ENCODE results near the gene L2HGDH.

The L2HGDH gene

DNA sequence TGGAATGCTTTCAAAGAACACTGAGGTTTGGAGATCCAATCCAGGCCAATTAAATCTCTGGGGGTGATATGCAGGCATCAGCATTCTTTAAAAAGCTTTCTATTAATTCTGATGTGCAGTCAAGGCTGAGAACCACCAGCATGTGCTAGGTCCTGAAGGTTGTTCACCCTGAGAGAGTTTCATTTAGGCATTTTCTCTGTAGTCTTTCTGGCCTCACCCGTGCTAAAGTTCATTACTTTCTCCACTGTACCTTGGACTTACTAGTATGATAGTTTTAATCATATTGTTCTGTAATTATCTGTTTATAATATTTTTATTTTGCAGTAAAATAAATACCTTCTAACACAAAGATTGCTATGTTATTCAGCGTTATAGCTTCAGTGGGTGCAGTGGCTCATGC, 113.5 kb downstream of the L2HGDH start:
- no peak overlapping the region for H3K27ac ChIP-seq (ENCODE audit: low read depth, low read length)
- no peaks in the 10 kb centered on the region for H3K27me3 ChIP-seq (ENCODE audit: control insufficient read depth, low read length)
- no peak overlapping the region for H3K4me3 ChIP-seq (ENCODE audit: low read length)
- no peaks in the 10 kb centered on the region for H3K79me2 ChIP-seq (ENCODE audit: control insufficient read depth, low read length)
- H3K9me2 ChIP-seq (replicated peaks; ENCODE audit: control insufficient read depth, low read length) = no peaks in the 10 kb centered on the region
- no peaks in the 10 kb centered on the region for H3F3A ChIP-seq (ENCODE audit: control insufficient read depth, insufficient read depth)
- TF ChIP-seq EZH2phosphoT487 (IDR thresholded peaks at IDR 0.05; ENCODE audit: borderline replicate concordance, low read length) = no peak
- TF ChIP-seq, protein P1, sequence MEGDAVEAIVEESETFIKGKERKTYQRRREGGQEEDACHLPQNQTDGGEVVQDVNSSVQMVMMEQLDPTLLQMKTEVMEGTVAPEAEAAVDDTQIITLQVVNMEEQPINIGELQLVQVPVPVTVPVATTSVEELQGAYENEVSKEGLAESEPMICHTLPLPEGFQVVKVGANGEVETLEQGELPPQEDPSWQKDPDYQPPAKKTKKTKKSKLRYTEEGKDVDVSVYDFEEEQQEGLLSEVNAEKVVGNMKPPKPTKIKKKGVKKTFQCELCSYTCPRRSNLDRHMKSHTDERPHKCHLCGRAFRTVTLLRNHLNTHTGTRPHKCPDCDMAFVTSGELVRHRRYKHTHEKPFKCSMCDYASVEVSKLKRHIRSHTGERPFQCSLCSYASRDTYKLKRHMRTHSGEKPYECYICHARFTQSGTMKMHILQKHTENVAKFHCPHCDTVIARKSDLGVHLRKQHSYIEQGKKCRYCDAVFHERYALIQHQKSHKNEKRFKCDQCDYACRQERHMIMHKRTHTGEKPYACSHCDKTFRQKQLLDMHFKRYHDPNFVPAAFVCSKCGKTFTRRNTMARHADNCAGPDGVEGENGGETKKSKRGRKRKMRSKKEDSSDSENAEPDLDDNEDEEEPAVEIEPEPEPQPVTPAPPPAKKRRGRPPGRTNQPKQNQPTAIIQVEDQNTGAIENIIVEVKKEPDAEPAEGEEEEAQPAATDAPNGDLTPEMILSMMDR (IDR thresholded peaks at IDR 0.05; ENCODE audit: low read depth, low read length, poor library complexity, severe bottlenecking) = no peak
- no peaks in the 10 kb centered on the region for H3K9me3 ChIP-seq (ENCODE audit: control insufficient read depth, insufficient read depth, low read length)
- H3K4me1 ChIP-seq (ENCODE audit: control insufficient read depth, low read length) = no peaks in the 10 kb centered on the region
- H4K20me1 ChIP-seq (ENCODE audit: control insufficient read depth, insufficient read depth, low read depth, low read length) = no peaks in the 10 kb centered on the region
- peaks cover 11% of the 10 kb centered on the region for H3K36me3 ChIP-seq (ENCODE audit: control insufficient read depth, low read length)
- H3K4me2 ChIP-seq (ENCODE audit: low read length) = no peak overlapping the region

DNA sequence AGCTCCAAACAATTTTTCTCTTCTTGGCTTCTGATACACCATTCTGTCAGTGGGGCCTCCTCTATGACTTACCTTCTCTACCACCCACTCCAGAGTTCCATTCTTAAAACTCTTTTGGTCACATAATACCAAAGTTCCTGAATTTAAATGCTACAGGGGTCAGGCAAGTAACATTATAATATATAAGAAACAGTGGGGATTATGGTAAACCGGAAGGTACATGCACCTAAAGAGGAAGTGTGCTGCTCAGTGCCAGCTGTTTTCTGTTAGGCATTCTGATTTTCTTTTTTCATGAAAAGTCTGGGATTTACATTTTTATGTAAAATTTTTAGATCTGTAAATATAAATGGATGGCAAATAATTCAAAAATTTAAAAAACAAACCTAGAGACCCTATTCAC, 120.5 kb downstream of the L2HGDH start:
- no peaks in the 10 kb centered on the region for H3K27me3 ChIP-seq (ENCODE audit: control insufficient read depth, low read length)
- H3K4me1 ChIP-seq (ENCODE audit: control insufficient read depth, low read length) = no peaks in the 10 kb centered on the region
- no peak overlapping the region for H3K4me2 ChIP-seq (ENCODE audit: low read length)
- no peaks in the 10 kb centered on the region for H3K79me2 ChIP-seq (ENCODE audit: control insufficient read depth, low read length)
- H3F3A ChIP-seq (ENCODE audit: control insufficient read depth, insufficient read depth) = no peaks in the 10 kb centered on the region
- H3K27ac ChIP-seq (ENCODE audit: low read depth, low read length) = no peak overlapping the region
- TF ChIP-seq, protein P1 (IDR thresholded peaks at IDR 0.05; ENCODE audit: low read depth, low read length, poor library complexity, severe bottlenecking) = no peak
- no peak for TF ChIP-seq EZH2phosphoT487 (IDR thresholded peaks at IDR 0.05; ENCODE audit: borderline replicate concordance, low read length)
- H3K9me2 ChIP-seq (replicated peaks; ENCODE audit: control insufficient read depth, low read length) = no peaks in the 10 kb centered on the region
- H4K20me1 ChIP-seq (ENCODE audit: control insufficient read depth, insufficient read depth, low read depth, low read length) = no peaks in the 10 kb centered on the region
- no peak overlapping the region for H3K4me3 ChIP-seq (ENCODE audit: low read length)
- H3K36me3 ChIP-seq (ENCODE audit: control insufficient read depth, low read length) = no peaks in the 10 kb centered on the region
- H3K9me3 ChIP-seq (ENCODE audit: control insufficient read depth, insufficient read depth, low read length) = no peaks in the 10 kb centered on the region

All from DOHH2 (cell line).